ENCODE results near the gene TM9SF1.

TM9SF1 gene

DNA sequence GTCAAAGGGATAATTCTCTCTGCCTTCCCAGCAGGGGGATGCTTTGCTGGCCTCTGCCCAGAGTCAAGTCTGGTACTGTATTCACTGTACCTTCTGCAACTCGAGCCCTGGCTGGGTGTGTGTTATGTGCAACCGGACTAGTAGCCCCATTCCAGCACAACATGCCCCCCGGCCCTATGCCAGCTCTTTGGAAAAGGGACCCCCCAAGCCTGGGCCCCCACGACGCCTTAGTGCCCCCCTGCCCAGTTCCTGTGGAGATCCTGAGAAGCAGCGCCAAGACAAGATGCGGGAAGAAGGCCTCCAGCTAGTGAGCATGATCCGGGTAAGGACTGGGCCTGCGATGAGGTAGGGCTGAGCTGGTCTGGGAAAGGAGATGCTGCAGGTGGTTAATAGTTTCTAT, 44.7 kb downstream of the TM9SF1 start:
- DNase-seq (ENCODE audit: low read depth): no peak

DNA sequence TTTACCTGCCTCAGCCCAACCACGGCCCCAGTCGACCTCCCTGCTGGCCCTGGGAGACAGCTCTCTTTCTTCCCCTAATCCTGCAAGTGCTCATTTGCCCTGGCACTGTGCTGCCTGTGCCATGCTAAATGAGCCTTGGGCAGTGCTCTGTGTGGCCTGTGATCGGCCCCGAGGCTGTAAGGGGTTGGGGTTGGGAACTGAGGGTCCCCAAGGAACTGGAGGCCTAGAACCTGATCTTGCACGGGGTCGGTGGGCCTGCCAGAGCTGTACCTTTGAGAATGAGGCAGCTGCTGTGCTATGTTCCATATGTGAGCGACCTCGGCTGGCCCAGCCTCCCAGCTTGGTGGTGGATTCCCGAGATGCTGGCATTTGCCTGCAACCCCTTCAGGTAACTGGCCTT, 45.2 kb downstream of the TM9SF1 start:
- DNase-seq (ENCODE audit: low read depth): no peak

DNA sequence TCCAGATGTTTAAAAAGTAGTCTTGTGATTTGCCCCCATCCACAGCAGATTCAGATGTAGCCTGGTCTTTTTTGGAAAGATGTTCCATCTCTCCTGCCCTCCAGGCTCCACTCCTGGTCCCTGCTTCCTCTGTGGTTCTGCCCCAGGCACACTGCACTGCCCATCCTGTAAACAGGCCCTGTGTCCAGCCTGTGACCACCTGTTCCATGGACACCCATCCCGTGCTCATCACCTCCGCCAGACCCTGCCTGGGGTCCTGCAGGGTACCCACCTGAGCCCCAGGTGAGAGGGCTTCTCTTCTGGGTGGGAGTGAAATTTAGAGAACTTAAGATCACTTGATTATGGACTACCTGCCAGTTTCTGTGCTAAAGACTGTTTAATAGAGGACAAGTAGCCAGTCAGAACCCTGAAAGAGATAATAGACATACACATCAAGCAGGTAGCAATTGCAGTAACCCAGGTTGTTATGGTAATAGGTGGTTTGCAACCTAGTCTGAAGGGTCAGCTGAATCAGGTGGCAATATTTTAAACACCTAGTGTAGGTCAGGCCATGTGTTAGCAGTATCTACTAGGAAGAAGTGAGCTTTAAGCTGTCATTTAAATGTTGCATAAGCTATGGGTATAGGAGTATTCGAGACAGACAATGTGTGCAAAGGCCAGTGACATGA, 45.8 kb downstream of the TM9SF1 start:
- DNase-seq (ENCODE audit: low read depth): no peak

DNA sequence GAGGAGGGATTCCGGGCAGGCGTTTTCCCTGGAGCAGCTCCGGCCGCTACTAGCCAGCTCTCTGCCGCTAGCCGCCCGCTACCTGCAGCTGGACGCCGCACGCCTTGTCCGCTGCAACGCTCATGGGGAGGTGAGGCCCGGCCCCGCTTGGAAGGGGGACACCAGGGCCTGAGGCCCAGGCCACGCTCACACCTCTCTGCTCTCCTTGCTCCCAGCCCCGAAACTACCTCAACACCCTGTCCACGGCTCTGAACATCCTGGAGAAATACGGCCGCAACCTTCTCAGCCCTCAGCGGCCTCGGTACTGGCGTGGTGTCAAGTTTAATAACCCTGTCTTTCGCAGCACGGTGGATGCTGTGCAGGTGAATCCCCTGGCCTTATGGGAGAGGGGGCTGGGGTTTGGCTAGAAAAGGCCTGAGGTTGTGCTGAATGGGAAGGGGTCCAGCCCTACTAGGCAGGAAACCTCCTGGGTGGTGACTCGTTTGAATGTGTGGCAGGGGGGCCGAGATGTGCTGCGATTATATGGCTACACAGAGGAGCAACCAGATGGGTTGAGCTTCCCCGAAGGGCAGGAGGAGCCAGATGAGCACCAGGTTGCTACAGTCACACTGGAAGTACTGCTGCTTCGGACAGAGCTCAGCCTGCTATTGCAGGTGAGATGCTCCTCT, 47.3 kb downstream of the TM9SF1 start:
- no peak for DNase-seq (ENCODE audit: low read depth)

DNA sequence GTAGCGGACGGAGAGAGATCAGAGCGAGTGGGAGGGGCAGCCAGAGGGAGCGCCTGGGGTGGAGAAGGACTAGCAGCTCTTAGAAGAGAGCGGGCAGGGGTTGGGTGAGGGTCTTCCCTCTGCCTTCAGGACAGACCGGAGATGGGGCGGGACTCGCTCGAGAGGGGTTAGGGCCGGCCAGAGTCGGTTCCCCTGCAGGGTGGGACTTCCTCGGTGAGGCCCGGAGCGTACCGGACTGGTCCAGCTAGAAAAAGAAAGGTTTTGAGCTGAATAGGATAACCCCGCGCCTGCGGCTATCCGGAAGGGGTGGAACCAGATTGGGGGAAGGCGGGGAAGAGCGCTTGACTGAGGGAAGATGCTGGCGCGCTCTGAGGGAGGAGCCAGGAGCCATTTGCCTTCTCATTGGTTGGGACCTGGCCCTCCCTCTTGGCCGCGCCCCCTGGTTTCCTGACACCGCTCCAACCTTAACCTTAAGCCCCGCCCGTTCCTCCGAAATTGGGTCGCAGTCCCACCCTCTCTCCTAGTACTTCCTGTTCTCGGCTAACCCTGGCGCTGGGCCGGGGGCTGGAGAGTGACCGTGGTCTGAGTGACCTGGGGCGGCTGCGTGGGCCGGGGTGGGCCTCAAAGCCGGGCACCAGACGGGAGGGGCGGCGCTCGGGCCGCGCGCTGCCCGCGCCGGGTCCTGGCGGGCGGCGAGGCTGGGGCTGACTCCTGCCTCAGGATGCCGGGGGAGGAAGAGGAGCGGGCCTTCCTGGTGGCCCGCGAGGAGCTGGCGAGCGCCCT, 48.1 kb downstream of the TM9SF1 start, which contains the start of gene RNF31:
RNF31 (plus strand) TSS at position 521 of the 783 bp plus-strand sequence; CDS start at position 722, 201 bp downstream.
- DNase-seq (ENCODE audit: low read depth): peak; percentile 96

DNA sequence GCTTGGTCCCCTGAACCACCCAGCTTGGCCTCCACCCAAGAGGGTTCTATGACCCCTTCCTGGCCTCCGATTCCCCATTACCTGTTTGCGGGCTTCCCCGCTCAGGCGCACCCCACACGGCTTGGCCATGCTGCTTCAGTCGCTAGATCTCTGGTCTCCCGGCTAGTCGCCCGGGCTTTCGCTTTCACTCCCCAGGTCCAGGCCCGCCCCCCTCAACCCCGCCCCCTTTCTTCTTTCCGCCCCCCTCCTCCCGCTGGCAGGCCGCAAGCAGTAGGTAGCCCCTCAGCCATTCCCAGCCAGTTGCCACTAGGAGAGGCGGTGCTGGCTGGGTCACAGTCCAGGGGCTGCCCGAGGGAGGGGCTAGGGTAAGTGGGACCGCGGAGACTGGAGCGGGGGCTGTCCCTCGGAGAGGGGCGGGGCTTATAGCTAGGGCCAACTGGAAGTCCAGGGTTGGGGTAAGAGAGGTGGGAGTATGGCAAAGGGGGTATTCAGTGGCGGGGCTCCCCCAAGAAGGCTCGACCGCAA, 48.7 kb downstream of the TM9SF1 start, which contains the start of gene PSME2:
PSME2 (minus strand) TSS at position 158 of the 525 bp plus-strand sequence; CDS start at position 129, 29 bp downstream.
- DNase-seq (ENCODE audit: low read depth): peak; percentile 86

DNA sequence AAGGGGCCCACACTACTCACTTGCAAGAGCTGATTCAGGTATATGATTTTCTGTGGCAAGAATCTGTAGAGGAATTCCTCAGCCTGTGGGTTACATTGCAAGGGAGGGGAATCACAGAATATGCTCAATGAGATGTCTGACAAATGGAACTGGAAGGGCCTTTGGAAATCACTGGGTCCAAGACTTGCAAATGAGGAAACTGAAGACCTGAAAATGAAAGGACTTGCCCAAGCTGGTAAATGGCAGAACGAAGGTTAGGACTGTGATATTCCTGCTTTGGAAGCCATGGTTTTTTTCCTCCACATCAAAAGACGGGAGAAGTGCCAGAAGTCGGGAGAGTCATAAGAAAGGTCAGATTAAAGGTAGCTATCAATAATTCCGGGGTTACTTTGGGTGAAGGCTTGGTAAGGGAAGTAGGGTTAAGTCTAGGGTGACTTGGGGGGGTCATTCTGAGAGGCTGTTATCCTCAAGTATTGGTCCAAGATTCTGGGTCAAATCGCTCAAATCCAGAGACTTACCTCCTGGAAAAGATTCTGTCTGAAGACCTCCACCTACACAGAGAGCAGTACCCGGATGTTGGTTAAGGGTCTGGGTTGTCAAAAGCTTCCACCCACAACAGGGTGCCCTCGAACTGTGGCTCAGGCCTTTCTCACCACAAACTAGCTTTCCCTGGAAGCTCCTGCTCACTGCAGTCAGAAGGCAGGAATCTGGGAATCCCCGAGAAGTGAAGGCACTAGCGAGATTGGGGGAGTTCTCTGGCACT, 49.4 kb downstream of the TM9SF1 start:
- DNase-seq (ENCODE audit: low read depth): no peak

DNA sequence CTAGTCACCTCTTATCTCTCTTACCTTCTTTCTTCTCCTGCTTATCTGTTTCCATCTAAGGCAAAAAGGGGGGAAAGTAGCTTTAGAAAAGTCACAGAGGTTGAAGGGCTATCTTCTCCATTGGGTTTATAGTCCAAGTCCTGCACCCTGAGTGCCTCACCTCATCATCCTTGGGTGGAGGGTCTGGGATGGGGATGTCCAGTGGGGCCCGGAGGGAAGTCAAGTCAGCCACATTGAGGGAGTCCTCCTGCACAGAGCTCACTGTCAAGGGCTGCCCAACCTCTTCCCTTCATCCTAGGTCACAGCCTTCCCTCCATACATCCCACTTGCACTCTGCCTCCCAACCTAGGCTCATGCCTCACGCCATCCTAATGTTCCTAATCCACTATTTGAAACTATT, 50.0 kb downstream of the TM9SF1 start:
- DNase-seq (ENCODE audit: low read depth): no peak

DNA sequence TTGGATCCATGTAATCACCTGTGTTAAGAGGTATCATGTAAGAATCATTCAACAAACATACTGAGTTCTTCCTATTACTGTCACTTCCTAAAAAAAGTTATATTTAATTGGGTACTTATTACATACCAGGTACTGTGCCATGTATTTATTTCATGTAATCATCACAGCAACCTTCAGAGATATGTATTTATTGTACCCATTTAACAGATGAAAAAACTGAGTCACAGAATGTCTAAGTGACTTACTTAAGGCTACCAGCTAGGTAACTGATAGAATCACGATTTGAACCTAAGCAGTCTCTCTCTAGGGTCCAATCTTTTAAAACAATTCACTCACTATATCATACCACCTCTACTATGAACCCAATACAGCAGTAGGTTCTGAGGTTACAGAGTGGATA, 50.8 kb downstream of the TM9SF1 start:
- DNase-seq (ENCODE audit: low read depth): no peak

DNA sequence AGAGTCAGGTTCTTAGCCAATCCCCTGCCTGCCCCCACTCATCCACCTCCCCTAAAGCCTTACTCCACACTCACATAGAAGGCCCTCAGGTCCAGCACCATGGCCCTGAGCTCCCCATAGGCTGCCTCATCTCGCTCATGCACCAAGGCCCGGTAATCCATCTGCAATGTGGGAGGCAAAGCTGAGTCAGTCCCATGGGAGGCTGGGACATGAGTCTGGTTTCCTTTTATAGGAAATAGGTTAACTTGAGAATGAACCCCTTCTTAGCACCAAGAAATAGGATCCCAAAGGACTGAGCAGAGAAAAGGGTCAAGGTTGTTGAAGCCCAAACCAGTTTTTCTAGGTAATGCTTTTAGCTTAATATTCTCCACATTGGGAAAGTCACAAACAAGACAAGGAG, 51.7 kb downstream of the TM9SF1 start:
- no peak for DNase-seq (ENCODE audit: low read depth)

DNA sequence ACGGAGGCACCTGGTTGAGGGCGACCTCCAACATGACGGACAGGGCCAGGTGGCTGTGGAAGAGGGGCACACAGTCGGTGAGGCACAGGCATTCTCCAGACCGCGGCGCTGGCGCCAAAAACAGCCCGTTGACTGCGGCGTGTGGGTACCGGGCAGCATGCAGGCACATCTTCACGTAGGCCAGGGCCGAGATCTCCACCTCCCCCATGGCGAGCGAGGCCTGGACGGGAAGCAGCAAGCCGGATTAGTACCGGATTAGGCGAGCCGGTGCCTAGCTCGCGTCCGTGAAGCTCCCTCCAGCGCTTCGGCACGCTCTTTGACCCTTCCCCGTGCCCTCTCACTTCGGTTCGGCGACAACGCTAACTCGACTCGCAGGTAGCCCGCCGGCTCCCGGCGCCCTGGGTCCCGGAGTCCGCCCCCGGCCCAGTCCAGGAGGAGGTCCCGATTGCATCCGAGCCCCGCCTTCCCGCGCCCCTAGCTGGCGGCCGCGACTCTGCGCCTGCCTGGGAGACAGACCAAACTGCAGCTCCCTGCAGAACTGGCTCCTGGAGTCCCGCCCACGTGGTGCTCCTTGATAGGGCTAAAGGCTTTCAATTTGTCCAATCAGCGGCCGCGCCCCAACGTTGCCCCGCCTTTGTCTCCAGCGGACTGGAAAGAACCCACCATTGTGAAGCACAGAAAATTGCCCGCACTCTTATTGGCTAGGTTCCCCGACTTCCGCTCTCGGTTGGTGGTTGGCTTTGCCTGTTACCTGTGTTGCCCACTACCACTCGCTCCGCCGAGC, 54.0 kb downstream of the TM9SF1 start, which contains the start of gene EMC9:
EMC9 (minus strand) TSS at position 495 of the 784 bp plus-strand sequence; CDS start at position 208, 287 bp downstream.
- DNase-seq (ENCODE audit: low read depth): peak; percentile 100

DNA sequence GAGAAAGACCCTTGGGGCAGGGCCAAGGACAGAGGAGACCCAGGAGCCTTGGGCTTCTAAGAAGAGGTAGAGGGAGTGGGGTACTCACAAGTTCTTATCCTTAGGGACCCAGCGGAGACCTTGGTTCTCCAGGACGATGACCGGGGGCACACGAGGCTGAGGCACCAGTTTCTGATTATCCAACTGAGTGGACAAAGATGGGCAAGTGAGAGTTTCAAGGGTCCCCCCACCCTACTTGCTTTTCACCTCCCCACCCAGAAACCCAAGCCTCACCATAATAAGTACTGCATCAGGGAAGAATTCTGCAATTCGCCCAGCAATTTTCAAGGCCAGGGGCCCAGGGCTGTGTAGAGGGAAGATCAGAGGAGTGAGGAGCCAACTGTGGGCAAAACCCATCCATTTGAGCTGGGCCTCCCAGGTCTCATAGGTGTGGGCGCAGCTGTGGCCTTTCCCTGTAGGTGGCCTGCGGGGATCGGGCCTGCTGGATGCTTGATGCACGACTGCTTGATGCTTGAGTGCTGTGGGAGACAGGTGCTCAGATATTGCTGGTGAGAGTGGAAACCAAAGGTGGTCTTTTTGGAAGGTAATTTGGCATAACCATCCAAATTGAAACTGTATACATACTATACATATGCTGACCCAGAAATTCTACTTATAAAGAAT, 55.8 kb downstream of the TM9SF1 start:
- DNase-seq (ENCODE audit: low read depth): no peak

Data from activated T-cell treated with anti-CD3 and anti-CD28 coated beads for 24 hours (primary cell).